ENCODE data around the gene SLC2A11. TPM values are rescaled to one million over a fixed set of nuclear protein-coding genes. Genes with fewer than 3 reads are reported as not detected.

SLC2A11 gene
- polyA plus RNA-seq, 4 donors = 3.6 to 17.8 (median 6.0) TPM

DNA sequence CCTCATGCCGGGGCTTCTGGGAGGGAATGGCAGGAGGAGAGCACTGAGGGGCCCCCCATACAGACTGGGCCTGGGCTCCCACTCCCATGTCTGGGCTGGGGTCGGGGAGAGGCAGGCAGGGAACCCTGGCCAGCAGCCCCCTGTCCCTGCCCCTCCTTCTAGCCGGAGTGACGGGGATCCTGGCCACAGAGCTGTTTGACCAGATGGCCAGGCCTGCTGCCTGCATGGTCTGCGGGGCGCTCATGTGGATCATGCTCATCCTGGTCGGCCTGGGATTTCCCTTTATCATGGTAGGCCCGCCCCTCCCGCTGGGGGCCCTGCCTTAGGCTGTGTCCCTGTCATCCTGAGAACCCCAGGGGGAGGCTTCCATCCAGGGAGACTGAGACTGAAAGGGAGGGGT, 26.5 kb downstream of the SLC2A11 start:
- WGBS, 3 donors = 92 to 99% (median 92%) methylated on average over 7 to 9 of the region's 9 CpGs
- Histone ChIP-seq H3K27me3 (ENCODE audit: control insufficient read depth in 3 of 3, insufficient read depth in 3 of 3, low read length in 3 of 3) (no peaks in the 10 kb centered on the region), H3K27ac (ENCODE audit: low read depth in 1 of 3, low read length in 2 of 3) (no peak overlapping the region), H3K36me3 (ENCODE audit: control insufficient read depth in 3 of 3, insufficient read depth in 2 of 3, low read depth in 1 of 3, low read length in 3 of 3) (peaks cover 0 to 24% (median 0%) of the 10 kb centered on the region in 3 donors), H3K4me3 (ENCODE audit: low read depth in 1 of 3, low read length in 3 of 3) (no peak overlapping the region), H3K9me3 (ENCODE audit: control insufficient read depth in 2 of 2, insufficient read depth in 1 of 2, low read depth in 1 of 2, low read length in 1 of 2) (no peaks in the 10 kb centered on the region), H3K4me1 (ENCODE audit: control insufficient read depth in 3 of 3, insufficient read depth in 2 of 3, low read depth in 1 of 3, low read length in 2 of 3) (no peaks in the 10 kb centered on the region)
- DNase-seq = no peak
- FAIRE-seq = no peak

DNA sequence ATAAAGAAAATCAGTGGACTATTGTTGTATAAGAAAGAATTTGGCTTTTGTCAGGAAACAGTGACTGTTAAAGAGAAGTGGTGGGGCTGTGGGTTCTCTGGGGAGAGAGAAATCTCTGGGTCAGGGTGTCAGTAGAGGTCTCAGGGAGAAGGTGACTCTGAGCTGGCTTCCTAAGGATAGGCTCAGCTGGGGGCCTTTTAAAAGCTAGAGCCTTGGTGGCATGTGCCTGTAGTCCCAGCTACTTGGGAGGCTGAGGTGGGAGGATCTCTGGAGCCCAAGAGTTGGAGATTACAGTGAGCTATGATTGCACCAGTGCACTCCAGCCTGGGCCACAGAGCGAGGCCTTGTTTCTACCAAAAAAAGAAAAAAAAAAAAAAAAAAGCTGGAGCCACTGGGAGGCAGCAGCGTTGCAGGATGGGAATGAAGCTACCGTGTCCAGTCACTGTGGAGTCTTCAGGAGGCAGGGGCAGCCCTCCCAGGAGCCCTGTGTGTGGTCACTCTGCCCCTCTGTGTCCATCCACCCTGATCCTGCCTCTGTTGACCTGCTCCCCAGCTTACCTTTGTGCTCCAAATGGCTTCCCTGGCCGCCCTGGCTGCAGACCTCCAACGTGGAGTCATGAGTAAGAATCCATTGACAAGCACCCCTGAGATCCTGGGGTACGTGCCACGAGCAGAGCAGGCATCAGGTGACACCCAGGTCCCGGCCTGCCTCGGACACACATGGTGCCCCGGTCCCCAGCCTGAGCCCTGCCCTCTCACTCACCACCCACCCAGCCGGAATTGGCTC, 31.1 kb downstream of the SLC2A11 start:
- no peaks in the 10 kb centered on the region for H3K27me3 ChIP-seq (ENCODE audit: control insufficient read depth in 3 of 3, insufficient read depth in 3 of 3, low read length in 3 of 3)
- 70 to 79% (median 75%) methylated on average over 11 of the region's 11 CpGs for WGBS, 3 donors
- H3K27ac ChIP-seq (ENCODE audit: low read depth in 1 of 3, low read length in 2 of 3) = peak overlapping the region in 1 of 3 donors; percentile 8
- no peak overlapping the region for H3K4me3 ChIP-seq (ENCODE audit: low read depth in 1 of 3, low read length in 3 of 3)
- no peak for FAIRE-seq
- H3K36me3 ChIP-seq (ENCODE audit: control insufficient read depth in 3 of 3, insufficient read depth in 2 of 3, low read depth in 1 of 3, low read length in 3 of 3) = peaks cover 0 to 7% (median 0%) of the 10 kb centered on the region in 3 donors
- DNase-seq = peak in 1 of 2 donors; percentile 39
- peaks cover 0 to 10% (median 3%) of the 10 kb centered on the region in 3 donors for H3K4me1 ChIP-seq (ENCODE audit: control insufficient read depth in 3 of 3, insufficient read depth in 2 of 3, low read depth in 1 of 3, low read length in 2 of 3)
- H3K9me3 ChIP-seq (ENCODE audit: control insufficient read depth in 2 of 2, insufficient read depth in 1 of 2, low read depth in 1 of 2, low read length in 1 of 2) = peaks cover 0 to 7% of the 10 kb centered on the region in 2 donors

DNA sequence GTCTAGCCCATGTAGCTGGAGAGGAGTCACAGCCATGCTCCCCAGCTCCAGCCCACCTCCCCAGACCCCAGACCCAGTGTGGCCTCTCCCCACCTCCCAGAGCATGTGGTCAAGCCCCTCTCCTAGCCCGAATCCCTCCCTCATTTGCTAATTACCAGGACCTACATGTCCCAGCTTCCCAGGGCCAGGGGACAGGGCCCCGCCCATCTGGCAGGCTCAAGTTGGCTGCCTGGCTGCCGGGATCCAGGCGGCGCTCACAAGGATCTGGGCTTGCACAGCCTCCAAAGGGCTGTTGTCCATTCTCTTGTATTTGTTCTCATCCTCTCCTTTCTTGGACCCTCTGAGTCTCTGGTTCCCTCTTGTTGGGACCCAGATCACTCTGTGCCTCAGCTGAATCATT, 31.9 kb downstream of the SLC2A11 start:
- H3K9me3 ChIP-seq (ENCODE audit: control insufficient read depth in 2 of 2, insufficient read depth in 1 of 2, low read depth in 1 of 2, low read length in 1 of 2) = peaks cover 0 to 7% of the 10 kb centered on the region in 2 donors
- H3K27ac ChIP-seq (ENCODE audit: low read depth in 1 of 3, low read length in 2 of 3) = no peak overlapping the region
- no peak for DNase-seq
- H3K4me3 ChIP-seq (ENCODE audit: low read depth in 1 of 3, low read length in 3 of 3) = no peak overlapping the region
- no peaks in the 10 kb centered on the region for H3K27me3 ChIP-seq (ENCODE audit: control insufficient read depth in 3 of 3, insufficient read depth in 3 of 3, low read length in 3 of 3)
- H3K4me1 ChIP-seq (ENCODE audit: control insufficient read depth in 3 of 3, insufficient read depth in 2 of 3, low read depth in 1 of 3, low read length in 2 of 3) = peaks cover 0 to 11% (median 3%) of the 10 kb centered on the region in 3 donors
- 46 to 58% (median 53%) methylated on average over 5 of the region's 5 CpGs for whole genome bisulfite sequencing, 3 donors
- no peak for FAIRE-seq
- H3K36me3 ChIP-seq (ENCODE audit: control insufficient read depth in 3 of 3, insufficient read depth in 2 of 3, low read depth in 1 of 3, low read length in 3 of 3) = peaks cover 0 to under 1% (median 0%) of the 10 kb centered on the region in 3 donors

DNA sequence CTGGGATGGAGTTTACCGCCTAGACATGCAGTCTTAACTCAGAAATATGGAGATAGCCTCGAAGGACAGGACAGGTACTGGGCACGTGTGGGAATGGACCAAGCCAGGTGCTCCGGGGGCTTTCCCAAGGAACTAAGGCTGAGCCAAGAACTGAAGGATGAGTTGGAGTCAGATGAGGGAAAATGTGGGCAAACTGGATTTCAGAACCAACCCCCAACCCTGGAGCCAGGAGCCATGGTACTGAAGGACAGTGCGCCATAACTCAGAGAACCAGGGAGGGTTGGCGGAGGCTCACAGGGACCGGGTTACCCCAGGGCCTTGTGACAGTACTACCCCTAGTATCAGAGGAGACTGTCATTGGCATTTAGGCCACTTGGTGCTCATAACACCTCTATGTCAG, 34.1 kb downstream of the SLC2A11 start:
- Histone ChIP-seq H3K27ac (ENCODE audit: low read depth in 1 of 3, low read length in 2 of 3) (no peak overlapping the region), H3K4me3 (ENCODE audit: low read depth in 1 of 3, low read length in 3 of 3) (no peak overlapping the region), H3K4me1 (ENCODE audit: control insufficient read depth in 3 of 3, insufficient read depth in 2 of 3, low read depth in 1 of 3, low read length in 2 of 3) (peaks cover 3 to 25% (median 3%) of the 10 kb centered on the region in 3 donors), H3K9me3 (ENCODE audit: control insufficient read depth in 2 of 2, insufficient read depth in 1 of 2, low read depth in 1 of 2, low read length in 1 of 2) (peaks cover 0 to 7% of the 10 kb centered on the region in 2 donors), H3K36me3 (ENCODE audit: control insufficient read depth in 3 of 3, insufficient read depth in 2 of 3, low read depth in 1 of 3, low read length in 3 of 3) (peaks cover 0 to 14% (median 0%) of the 10 kb centered on the region in 3 donors), H3K27me3 (ENCODE audit: control insufficient read depth in 3 of 3, insufficient read depth in 3 of 3, low read length in 3 of 3) (no peaks in the 10 kb centered on the region)
- DNase-seq = no peak
- WGBS, 3 donors = 80 to 90% (median 90%) methylated on average over 7 of the region's 7 CpGs
- no peak for FAIRE-seq

DNA sequence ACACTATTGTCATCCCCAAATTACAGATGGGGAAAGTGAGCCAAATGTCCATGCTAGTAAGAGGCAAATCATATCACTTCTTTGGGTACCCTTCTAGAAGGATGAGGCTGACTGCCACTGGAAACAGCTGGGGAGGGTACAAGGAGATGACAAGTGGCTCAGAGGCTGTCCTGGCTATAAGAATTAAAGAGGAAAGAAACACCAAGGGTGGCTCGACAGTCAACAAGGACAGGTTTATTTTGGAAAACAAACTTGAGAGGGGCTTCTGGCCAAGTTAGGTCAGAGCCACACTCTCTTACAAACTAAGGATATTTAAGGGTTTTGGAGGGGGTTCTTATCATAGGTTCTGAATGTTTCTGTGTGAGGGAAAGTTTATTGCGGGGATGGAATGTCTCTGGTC, 34.5 kb downstream of the SLC2A11 start:
- H3K36me3 ChIP-seq (ENCODE audit: control insufficient read depth in 3 of 3, insufficient read depth in 2 of 3, low read depth in 1 of 3, low read length in 3 of 3) = peaks cover 0 to 18% (median 0%) of the 10 kb centered on the region in 3 donors
- DNase-seq (no peak), FAIRE-seq (no peak)
- WGBS, 3 donors = 97 to 100% (median 98%) methylated on average over 2 of the region's 2 CpGs
- H3K4me3 ChIP-seq (ENCODE audit: low read depth in 1 of 3, low read length in 3 of 3) = no peak overlapping the region
- H3K9me3 ChIP-seq (ENCODE audit: control insufficient read depth in 2 of 2, insufficient read depth in 1 of 2, low read depth in 1 of 2, low read length in 1 of 2) = peaks cover 0 to 7% of the 10 kb centered on the region in 2 donors
- no peaks in the 10 kb centered on the region for H3K27me3 ChIP-seq (ENCODE audit: control insufficient read depth in 3 of 3, insufficient read depth in 3 of 3, low read length in 3 of 3)
- no peak overlapping the region for H3K27ac ChIP-seq (ENCODE audit: low read depth in 1 of 3, low read length in 2 of 3)
- peaks cover 3 to 29% (median 3%) of the 10 kb centered on the region in 3 donors for H3K4me1 ChIP-seq (ENCODE audit: control insufficient read depth in 3 of 3, insufficient read depth in 2 of 3, low read depth in 1 of 3, low read length in 2 of 3)

DNA sequence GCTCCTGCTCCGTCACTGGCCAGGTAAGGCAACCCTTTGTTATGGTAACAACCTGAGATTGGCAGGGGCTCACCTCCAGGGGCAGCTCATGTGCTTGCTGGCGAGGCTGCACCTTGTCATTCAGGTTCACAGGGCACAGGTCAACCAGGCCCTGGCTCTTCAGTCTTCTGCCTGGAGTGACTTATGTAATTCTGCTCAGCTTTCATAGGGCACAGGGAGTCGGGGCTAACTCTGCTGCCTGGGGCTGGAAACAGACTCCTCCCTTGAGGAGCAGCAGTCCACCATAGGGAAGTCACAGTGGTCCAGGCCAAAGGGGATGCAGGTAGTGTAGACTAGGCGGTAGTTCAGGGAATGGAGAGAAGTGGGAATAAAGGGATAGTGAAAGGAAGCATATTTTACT, 35.0 kb downstream of the SLC2A11 start:
- WGBS, 3 donors = 63 to 89% (median 69%) methylated on average over 4 of the region's 4 CpGs
- FAIRE-seq (no peak), DNase-seq (peak in 1 of 2 donors; percentile 42)
- Histone ChIP-seq H3K4me3 (ENCODE audit: low read depth in 1 of 3, low read length in 3 of 3) (no peak overlapping the region), H3K4me1 (ENCODE audit: control insufficient read depth in 3 of 3, insufficient read depth in 2 of 3, low read depth in 1 of 3, low read length in 2 of 3) (peaks cover 3 to 33% (median 3%) of the 10 kb centered on the region in 3 donors), H3K27ac (ENCODE audit: low read depth in 1 of 3, low read length in 2 of 3) (peak overlapping the region in 1 of 3 donors; percentile 99), H3K27me3 (ENCODE audit: control insufficient read depth in 3 of 3, insufficient read depth in 3 of 3, low read length in 3 of 3) (no peaks in the 10 kb centered on the region), H3K36me3 (ENCODE audit: control insufficient read depth in 3 of 3, insufficient read depth in 2 of 3, low read depth in 1 of 3, low read length in 3 of 3) (peaks cover 0 to 24% (median 0%) of the 10 kb centered on the region in 3 donors), H3K9me3 (ENCODE audit: control insufficient read depth in 2 of 2, insufficient read depth in 1 of 2, low read depth in 1 of 2, low read length in 1 of 2) (peaks cover 0 to 7% of the 10 kb centered on the region in 2 donors)

DNA sequence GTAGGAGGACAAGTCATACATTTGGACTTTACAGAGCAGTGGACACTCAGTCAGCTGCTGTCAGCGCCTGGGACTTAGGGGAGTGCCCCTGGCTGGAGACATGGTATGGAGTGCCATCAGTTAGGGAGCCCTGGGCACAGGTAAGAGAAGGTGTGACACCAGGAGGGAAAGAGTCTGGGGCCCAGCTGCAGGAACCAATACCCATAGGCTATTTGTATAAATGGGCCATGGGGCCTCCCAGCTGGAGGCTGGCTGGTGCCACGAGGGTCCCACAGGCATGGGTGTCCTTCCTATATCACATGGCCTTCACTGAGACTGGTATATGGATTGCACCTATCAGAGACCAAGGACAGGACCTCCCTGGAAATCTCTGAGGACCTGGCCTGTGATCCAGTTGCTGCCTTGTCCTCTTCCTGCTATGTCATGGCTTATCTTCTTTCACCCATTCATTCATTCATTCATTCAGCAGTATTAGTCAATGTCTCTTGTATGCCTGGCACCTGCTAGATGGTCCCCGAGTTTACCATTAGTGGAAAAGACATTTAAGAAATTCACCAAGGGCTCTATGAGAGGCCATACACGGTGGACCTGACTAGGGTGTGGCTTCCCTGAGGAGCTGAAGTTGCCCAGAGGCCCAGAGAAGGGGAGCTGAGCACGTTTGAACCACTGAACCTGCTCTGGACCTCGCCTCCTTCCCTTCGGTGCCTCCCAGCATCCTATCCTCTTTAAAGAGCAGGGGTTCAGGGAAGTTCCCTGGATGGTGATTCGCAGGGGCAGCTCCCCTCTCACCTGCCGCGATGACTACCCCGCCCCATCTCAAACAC, 35.7 kb downstream of the SLC2A11 start:
- Histone ChIP-seq H3K27me3 (ENCODE audit: control insufficient read depth in 3 of 3, insufficient read depth in 3 of 3, low read length in 3 of 3) (no peaks in the 10 kb centered on the region), H3K36me3 (ENCODE audit: control insufficient read depth in 3 of 3, insufficient read depth in 2 of 3, low read depth in 1 of 3, low read length in 3 of 3) (peaks cover 0 to 30% (median 0%) of the 10 kb centered on the region in 3 donors), H3K27ac (ENCODE audit: low read depth in 1 of 3, low read length in 2 of 3) (peak overlapping the region; percentile 82 to 99 (median 96)), H3K4me3 (ENCODE audit: low read depth in 1 of 3, low read length in 3 of 3) (peak overlapping the region; percentile 3 to 94 (median 81)), H3K9me3 (ENCODE audit: control insufficient read depth in 2 of 2, insufficient read depth in 1 of 2, low read depth in 1 of 2, low read length in 1 of 2) (peaks cover 0 to 7% of the 10 kb centered on the region in 2 donors), H3K4me1 (ENCODE audit: control insufficient read depth in 3 of 3, insufficient read depth in 2 of 3, low read depth in 1 of 3, low read length in 2 of 3) (peaks cover 3 to 40% (median 3%) of the 10 kb centered on the region in 3 donors)
- DNase-seq = peak in 1 of 2 donors; percentile 89
- 16 to 28% (median 19%) methylated on average over 11 of the region's 11 CpGs for WGBS, 3 donors
- FAIRE-seq = no peak

Measured in small intestine (tissue), 7 donors.